ENCODE data around the gene PCDHB5.

DNA sequence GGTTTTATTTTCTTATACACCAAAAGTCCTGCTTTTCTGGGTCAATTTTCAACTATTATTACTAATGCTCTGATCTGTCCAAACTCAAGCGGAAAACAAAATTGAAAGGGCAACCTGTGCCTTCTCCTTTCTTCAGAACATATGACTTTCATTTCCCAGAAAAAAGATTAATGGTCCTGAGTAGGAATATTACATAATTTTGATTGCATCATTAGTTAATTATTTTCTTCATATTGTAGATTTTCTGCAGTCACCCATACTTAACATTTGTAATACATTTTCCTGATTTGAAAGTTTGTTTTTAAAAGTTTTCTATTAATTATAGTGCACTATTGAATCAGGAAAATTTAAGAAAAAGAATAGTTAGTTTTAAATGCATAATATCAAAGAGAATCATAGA lies 40.9 kb downstream of the PCDHB5 start:
- TF ChIP-seq KDM1A (IDR thresholded peaks at IDR 0.05; ENCODE audit: borderline replicate concordance) = no peak
- TF ChIP-seq, protein P1, sequence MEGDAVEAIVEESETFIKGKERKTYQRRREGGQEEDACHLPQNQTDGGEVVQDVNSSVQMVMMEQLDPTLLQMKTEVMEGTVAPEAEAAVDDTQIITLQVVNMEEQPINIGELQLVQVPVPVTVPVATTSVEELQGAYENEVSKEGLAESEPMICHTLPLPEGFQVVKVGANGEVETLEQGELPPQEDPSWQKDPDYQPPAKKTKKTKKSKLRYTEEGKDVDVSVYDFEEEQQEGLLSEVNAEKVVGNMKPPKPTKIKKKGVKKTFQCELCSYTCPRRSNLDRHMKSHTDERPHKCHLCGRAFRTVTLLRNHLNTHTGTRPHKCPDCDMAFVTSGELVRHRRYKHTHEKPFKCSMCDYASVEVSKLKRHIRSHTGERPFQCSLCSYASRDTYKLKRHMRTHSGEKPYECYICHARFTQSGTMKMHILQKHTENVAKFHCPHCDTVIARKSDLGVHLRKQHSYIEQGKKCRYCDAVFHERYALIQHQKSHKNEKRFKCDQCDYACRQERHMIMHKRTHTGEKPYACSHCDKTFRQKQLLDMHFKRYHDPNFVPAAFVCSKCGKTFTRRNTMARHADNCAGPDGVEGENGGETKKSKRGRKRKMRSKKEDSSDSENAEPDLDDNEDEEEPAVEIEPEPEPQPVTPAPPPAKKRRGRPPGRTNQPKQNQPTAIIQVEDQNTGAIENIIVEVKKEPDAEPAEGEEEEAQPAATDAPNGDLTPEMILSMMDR (IDR thresholded peaks at IDR 0.05 in 2 of 3, conservative IDR thresholded peaks at IDR 0.05 in 1 of 3; ENCODE audit: control insufficient read depth in 2 of 3, extremely low read depth in 1 of 3, insufficient read depth in 1 of 3, low read depth in 3 of 3, low read length in 3 of 3) = no peak
- TF ChIP-seq CBX5 (IDR thresholded peaks at IDR 0.05; ENCODE audit: low read depth) = no peak
- TF ChIP-seq NR2C2 (IDR thresholded peaks at IDR 0.05; ENCODE audit: borderline replicate concordance, control insufficient read depth, insufficient read length, low read depth) = no peak
- no peak for TF ChIP-seq MEF2B (IDR thresholded peaks at IDR 0.05; ENCODE audit: partially characterized antibody, poor library complexity, severe bottlenecking)
- TF ChIP-seq, protein P2, sequence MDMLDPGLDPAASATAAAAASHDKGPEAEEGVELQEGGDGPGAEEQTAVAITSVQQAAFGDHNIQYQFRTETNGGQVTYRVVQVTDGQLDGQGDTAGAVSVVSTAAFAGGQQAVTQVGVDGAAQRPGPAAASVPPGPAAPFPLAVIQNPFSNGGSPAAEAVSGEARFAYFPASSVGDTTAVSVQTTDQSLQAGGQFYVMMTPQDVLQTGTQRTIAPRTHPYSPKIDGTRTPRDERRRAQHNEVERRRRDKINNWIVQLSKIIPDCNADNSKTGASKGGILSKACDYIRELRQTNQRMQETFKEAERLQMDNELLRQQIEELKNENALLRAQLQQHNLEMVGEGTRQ (IDR thresholded peaks at IDR 0.05; ENCODE audit: borderline replicate concordance, low read depth, low read length) = no peak
- TF ChIP-seq BHLHE40 (IDR thresholded peaks at IDR 0.05; ENCODE audit: borderline replicate concordance in 1 of 2, low read depth in 2 of 2, low read length in 1 of 2) = no peak
- TF ChIP-seq POLR2A (IDR thresholded peaks at IDR 0.05; ENCODE audit: low read depth, low read length) = no peak
- no peak for TF ChIP-seq EP300 (IDR thresholded peaks at IDR 0.05; ENCODE audit: borderline replicate concordance in 1 of 2, control insufficient read depth in 1 of 2, low read depth in 2 of 2, low read length in 2 of 2)
- TF ChIP-seq, protein P3, sequence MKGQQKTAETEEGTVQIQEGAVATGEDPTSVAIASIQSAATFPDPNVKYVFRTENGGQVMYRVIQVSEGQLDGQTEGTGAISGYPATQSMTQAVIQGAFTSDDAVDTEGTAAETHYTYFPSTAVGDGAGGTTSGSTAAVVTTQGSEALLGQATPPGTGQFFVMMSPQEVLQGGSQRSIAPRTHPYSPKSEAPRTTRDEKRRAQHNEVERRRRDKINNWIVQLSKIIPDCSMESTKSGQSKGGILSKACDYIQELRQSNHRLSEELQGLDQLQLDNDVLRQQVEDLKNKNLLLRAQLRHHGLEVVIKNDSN (IDR thresholded peaks at IDR 0.05; ENCODE audit: borderline replicate concordance, extremely low read length, insufficient read depth, low read depth, low read length) = no peak
- no peak for TF ChIP-seq CBFB (IDR thresholded peaks at IDR 0.05; ENCODE audit: low read depth)
- no peak for TF ChIP-seq ESRRA (IDR thresholded peaks at IDR 0.05; ENCODE audit: low read length)
- no peak for TF ChIP-seq MEF2A (IDR thresholded peaks at IDR 0.05; ENCODE audit: insufficient read depth, low read depth, low read length)
- TF ChIP-seq, protein P4, sequence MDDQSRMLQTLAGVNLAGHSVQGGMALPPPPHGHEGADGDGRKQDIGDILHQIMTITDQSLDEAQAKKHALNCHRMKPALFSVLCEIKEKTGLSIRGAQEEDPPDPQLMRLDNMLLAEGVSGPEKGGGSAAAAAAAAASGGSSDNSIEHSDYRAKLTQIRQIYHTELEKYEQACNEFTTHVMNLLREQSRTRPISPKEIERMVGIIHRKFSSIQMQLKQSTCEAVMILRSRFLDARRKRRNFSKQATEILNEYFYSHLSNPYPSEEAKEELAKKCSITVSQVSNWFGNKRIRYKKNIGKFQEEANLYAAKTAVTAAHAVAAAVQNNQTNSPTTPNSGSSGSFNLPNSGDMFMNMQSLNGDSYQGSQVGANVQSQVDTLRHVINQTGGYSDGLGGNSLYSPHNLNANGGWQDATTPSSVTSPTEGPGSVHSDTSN (IDR thresholded peaks at IDR 0.05; ENCODE audit: insufficient replicate concordance, low read depth, low read length) = no peak
